ENCODE results near the gene BMP5. TPM values are rescaled to one million over a fixed set of nuclear protein-coding genes. Genes with fewer than 3 reads are reported as not detected.

BMP5 gene
- total and polyA plus RNA-seq, 2 of the 13 experiments (the other 11 are each of a cell fraction or from before 2014, with no cell fraction given), result not detected

GRCh38 chr6:55827818-55828522 is 47.4 kb downstream of the BMP5 start (continued):
- TF ChIP-seq STAT6 (CRISPR knock-in tag; IDR thresholded peaks at IDR 0.05; ENCODE audit: borderline replicate concordance) (no peak), ETV6 (CRISPR knock-in tag; conservative IDR thresholded peaks at IDR 0.05) (no peak), SKI (IDR thresholded peaks at IDR 0.05; ENCODE audit: partially characterized antibody) (no peak), CREBL2 (CRISPR knock-in tag; IDR thresholded peaks at IDR 0.05; ENCODE audit: borderline replicate concordance) (no peak), JUN (CRISPR knock-in tag; IDR thresholded peaks at IDR 0.05) (no peak), ZNF879 (CRISPR knock-in tag; IDR thresholded peaks at IDR 0.05) (no peak), ZNF256 (CRISPR knock-in tag; conservative IDR thresholded peaks at IDR 0.05) (no peak), NR2F2 (IDR thresholded peaks at IDR 0.05; ENCODE audit: borderline replicate concordance, low read depth) (peak; percentile 52; the same call in 1 of the 2 replicates), ZNF747 (CRISPR knock-in tag; IDR thresholded peaks at IDR 0.05; ENCODE audit: borderline replicate concordance) (no peak), SRSF4 (IDR thresholded peaks at IDR 0.05; ENCODE audit: low read depth, low read length, poor library complexity, severe bottlenecking) (no peak), ZNF367 (CRISPR knock-in tag; IDR thresholded peaks at IDR 0.05; ENCODE audit: borderline replicate concordance) (no peak), XRCC5 (optimal IDR thresholded peaks at IDR 0.05; ENCODE audit: low read length) (no peak), CCDC6 (CRISPR knock-in tag; IDR thresholded peaks at IDR 0.05) (no peak), KLF9 (CRISPR knock-in tag; IDR thresholded peaks at IDR 0.05; ENCODE audit: low read depth) (no peak), FIP1L1 (IDR thresholded peaks at IDR 0.05; ENCODE audit: borderline replicate concordance, insufficient read depth, low read depth, low read length) (no peak), ZNF609 (CRISPR knock-in tag; IDR thresholded peaks at IDR 0.05; ENCODE audit: borderline replicate concordance) (peak; percentile 72), IKZF5 (CRISPR knock-in tag; IDR thresholded peaks at IDR 0.05) (no peak), ZNF10 (CRISPR knock-in tag; IDR thresholded peaks at IDR 0.05; ENCODE audit: borderline replicate concordance, low read depth) (no peak), HOXA9 (CRISPR knock-in tag; IDR thresholded peaks at IDR 0.05; ENCODE audit: borderline replicate concordance) (no peak)
- TF ChIP-seq, protein P1, sequence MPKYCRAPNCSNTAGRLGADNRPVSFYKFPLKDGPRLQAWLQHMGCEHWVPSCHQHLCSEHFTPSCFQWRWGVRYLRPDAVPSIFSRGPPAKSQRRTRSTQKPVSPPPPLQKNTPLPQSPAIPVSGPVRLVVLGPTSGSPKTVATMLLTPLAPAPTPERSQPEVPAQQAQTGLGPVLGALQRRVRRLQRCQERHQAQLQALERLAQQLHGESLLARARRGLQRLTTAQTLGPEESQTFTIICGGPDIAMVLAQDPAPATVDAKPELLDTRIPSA (CRISPR knock-in tag; IDR thresholded peaks at IDR 0.05; ENCODE audit: borderline replicate concordance), result no peak
